SJCRH30 (cell line): ENCODE measurements around the gene CMKLR1. TPM values are rescaled to one million over a fixed set of nuclear protein-coding genes. Genes with fewer than 3 reads are reported as not detected.

Source experiments
- DNase-seq, 2 experiments: peaks; one replicate each; pipeline ENCODE4 v3.0.0-alpha.2; 2015 to 2020
- H3K27ac ChIP-seq: fragments of 250-450 bp; sonication (Bioruptor Pico); 2 replicates; pipeline ENCODE4 v1.5.1; 2020; ENCODE audit warnings: mild to moderate bottlenecking, moderate library complexity
- H3K27me3 ChIP-seq: fragments of 250-450 bp; sonication (Bioruptor Pico); 2 replicates; pipeline ENCODE4 v1.5.1; 2020; ENCODE audit warnings: mild to moderate bottlenecking, moderate library complexity
- H3K36me3 ChIP-seq: fragments of 250-450 bp; sonication (Bioruptor Pico); 2 replicates; pipeline ENCODE4 v1.5.1; 2020; ENCODE audit warnings: mild to moderate bottlenecking, moderate library complexity
- H3K4me1 ChIP-seq: fragments of 250-450 bp; sonication (Bioruptor Pico); 2 replicates; pipeline ENCODE4 v1.5.1; 2020; ENCODE audit warnings: mild to moderate bottlenecking, moderate library complexity
- H3K4me3 ChIP-seq: fragments of 250-450 bp; sonication (Bioruptor Pico); 2 replicates; pipeline ENCODE4 v1.5.1; 2020; ENCODE audit warnings: mild to moderate bottlenecking, moderate library complexity
- H3K9me3 ChIP-seq: fragments of 250-450 bp; sonication (Bioruptor Pico); replicated peaks from 2 replicates; pipeline ENCODE4 v1.5.1; 2020; ENCODE audit warnings: mild to moderate bottlenecking, moderate library complexity
- total RNA-seq: library from RNA; depleted of rRNA; stranded (reverse); fragments of >200 nt; shearing (Covaris generic); gene quantifications from 2 replicates; pipeline ENCODE4 v1.2.3, GENCODE V29; 2014; rRNA removed

CMKLR1 gene
- total RNA-seq, 1 experiment from 2014 or later = 0.04 TPM

- Histone ChIP-seq H3K4me1 (no peaks in the 10 kb centered on the region), H3K4me3 (no peak overlapping the region), H3K27ac (no peak overlapping the region), H3K27me3 (no peaks in the 10 kb centered on the region), H3K9me3 (no peaks in the 10 kb centered on the region), H3K36me3 (no peaks in the 10 kb centered on the region)
- no peak for DNase-seq
Measured at GRCh38 chr12:108240928-108241327, 98.2 kb downstream of the CMKLR1 start.

- no peak overlapping the region for H3K27ac ChIP-seq
- no peak for DNase-seq
Measured at GRCh38 chr12:108240027-108240785, 98.9 kb downstream of the CMKLR1 start.

GRCh38 chr12:108239378-108239777, 99.7 kb downstream of the CMKLR1 start:
- Histone ChIP-seq H3K27me3 (no peaks in the 10 kb centered on the region), H3K4me1 (no peaks in the 10 kb centered on the region), H3K36me3 (no peaks in the 10 kb centered on the region), H3K27ac (no peak overlapping the region), H3K9me3 (no peaks in the 10 kb centered on the region), H3K4me3 (no peak overlapping the region)
- DNase-seq = no peak

More at GRCh38 chr12:108240027-108240785, 98.9 kb downstream of the CMKLR1 start:
- Histone ChIP-seq H3K36me3 (no peaks in the 10 kb centered on the region), H3K27me3 (no peaks in the 10 kb centered on the region), H3K4me3 (no peak overlapping the region), H3K4me1 (no peaks in the 10 kb centered on the region), H3K9me3 (no peaks in the 10 kb centered on the region)

GRCh38 chr12:108238474-108238873, 100.6 kb downstream of the CMKLR1 start:
- no peak overlapping the region for H3K27ac ChIP-seq
- DNase-seq = no peak
- no peaks in the 10 kb centered on the region for H3K9me3 ChIP-seq
- H3K27me3 ChIP-seq = no peaks in the 10 kb centered on the region
- no peak overlapping the region for H3K4me3 ChIP-seq
- no peaks in the 10 kb centered on the region for H3K36me3 ChIP-seq
- no peaks in the 10 kb centered on the region for H3K4me1 ChIP-seq

Other genes with a start within 250 kb of the CMKLR1 start
- not detected in 2 replicates for gene WSCD2, start 210.0 kb downstream of the CMKLR1 start, total RNA-seq
- gene FICD, start 176.0 kb upstream of the CMKLR1 start, total RNA-seq = 2.4 and 2.9 TPM in 2 replicates
- gene SART3, start 221.9 kb upstream of the CMKLR1 start, total RNA-seq = 101 and 104 TPM in 2 replicates
- gene ISCU, start 223.3 kb upstream of the CMKLR1 start, total RNA-seq = 65.0 and 70.1 TPM in 2 replicates